Fibroblast of lung (primary cell): Measurements from ENCODE around the gene FBL. TPM values are rescaled to one million over a fixed set of nuclear protein-coding genes. Genes with fewer than 3 reads are reported as not detected.

Source experiments
- DNase-seq, 2 donors: peaks; one replicate each; pipeline versions ENCODE4 v3.0.0 to v3.0.0-alpha.2; 2010; ENCODE audit warnings: low read depth in 2 of 2
- H2AFZ ChIP-seq: 2 replicates; pipeline ENCODE4 v1.5.1; 2012; ENCODE audit warnings: low read length, control low read depth, inconsistent platforms
- H3K27ac ChIP-seq: 2 replicates; pipeline ENCODE4 v1.5.1; 2011; ENCODE audit warnings: low read length, control low read depth; ENCODE audit not compliant: insufficient read depth
- H3K27me3 ChIP-seq: 2 replicates; pipeline ENCODE4 v1.5.1; 2011; ENCODE audit warnings: mild to moderate bottlenecking, low read length; ENCODE audit not compliant: control insufficient read depth, insufficient read depth
- H3K36me3 ChIP-seq: 2 replicates; pipeline ENCODE4 v1.5.1; 2011; ENCODE audit warnings: low read length; ENCODE audit not compliant: control insufficient read depth, insufficient read depth
- H3K4me1 ChIP-seq: 2 replicates; pipeline ENCODE4 v1.5.1; 2011; ENCODE audit warnings: low read length; ENCODE audit not compliant: control insufficient read depth, insufficient read depth; ENCODE audit errors: extremely low read depth
- H3K4me2 ChIP-seq: 2 replicates; pipeline ENCODE4 v1.5.1; 2011; ENCODE audit warnings: low read length, control low read depth; ENCODE audit not compliant: insufficient read depth; ENCODE audit errors: extremely low read depth
- H3K4me3 ChIP-seq, 4 experiments: fragments of 200-600 bp in 1 of 4; sonication (generic) in 1 of 4; replicated peaks in 1 of 4; 2 replicates each; pipeline ENCODE4 v1.5.1; 2011 to 2016; ENCODE audit warnings: low read length in 4 of 4, low read depth in 3 of 4, mild to moderate bottlenecking in 3 of 4, control low read depth in 2 of 4, inconsistent platforms in 1 of 4, mixed read lengths in 1 of 4; ENCODE audit not compliant: insufficient read depth in 1 of 4; ENCODE audit errors: control extremely low read depth in 1 of 4
- H3K79me2 ChIP-seq: 2 replicates; pipeline ENCODE4 v1.5.1; 2012; ENCODE audit warnings: mild to moderate bottlenecking, low read length, inconsistent platforms; ENCODE audit not compliant: control insufficient read depth, insufficient read depth
- H3K9ac ChIP-seq: 2 replicates; pipeline ENCODE4 v1.5.1; 2011; ENCODE audit warnings: mild to moderate bottlenecking, low read length, control low read depth; ENCODE audit not compliant: insufficient read depth
- H3K9me3 ChIP-seq: 2 replicates; pipeline ENCODE4 v1.5.1; 2012; ENCODE audit warnings: low read depth, low read length; ENCODE audit not compliant: control insufficient read depth, insufficient read depth
- H4K20me1 ChIP-seq: 2 replicates; pipeline ENCODE4 v1.5.1; 2011; ENCODE audit warnings: low read length; ENCODE audit not compliant: control insufficient read depth, insufficient read depth; ENCODE audit errors: extremely low read depth
- EZH2 ChIP-seq: IDR thresholded peaks from 2 replicates; pipeline ENCODE4 v1.5.1; 2012; ENCODE audit warnings: low read length, control low read depth, mild to moderate bottlenecking; ENCODE audit errors: missing control alignments
- polyA plus RNA-seq, 2 donors: library from polyadenylated mRNA; depleted of rRNA in 1 of 2; stranded (reverse) in 1 of 2; unstranded in 1 of 2; fragments of >200 nt; gene quantifications; 2 replicates each; pipeline ENCODE4 v1.2.1, GENCODE V29; 2011 to 2012; ENCODE audit warnings: missing spikeins in 1 of 2
- total RNA-seq: library from RNA; depleted of rRNA; stranded (reverse); fragments of >200 nt; gene quantifications from 2 replicates; pipeline ENCODE4 v1.2.1, GENCODE V29; 2014
- TF ChIP-seq, protein P1 (sequence below), 2 donors: IDR thresholded peaks in 1 of 2; conservative IDR thresholded peaks in 1 of 2; 1 replicate in 1 of 2; 2 replicates in 1 of 2; pipeline ENCODE4 v1.5.1; 2011 to 2012; ENCODE audit warnings: low read length in 2 of 2, control low read depth in 1 of 2, inconsistent platforms in 1 of 2, low read depth in 1 of 2, mild to moderate bottlenecking in 1 of 2

The FBL gene
- total and polyA plus RNA-seq, 2 donors (not counting 1 experiment from before 2014, with no cell fraction given): 127 to 177 TPM

DNA sequence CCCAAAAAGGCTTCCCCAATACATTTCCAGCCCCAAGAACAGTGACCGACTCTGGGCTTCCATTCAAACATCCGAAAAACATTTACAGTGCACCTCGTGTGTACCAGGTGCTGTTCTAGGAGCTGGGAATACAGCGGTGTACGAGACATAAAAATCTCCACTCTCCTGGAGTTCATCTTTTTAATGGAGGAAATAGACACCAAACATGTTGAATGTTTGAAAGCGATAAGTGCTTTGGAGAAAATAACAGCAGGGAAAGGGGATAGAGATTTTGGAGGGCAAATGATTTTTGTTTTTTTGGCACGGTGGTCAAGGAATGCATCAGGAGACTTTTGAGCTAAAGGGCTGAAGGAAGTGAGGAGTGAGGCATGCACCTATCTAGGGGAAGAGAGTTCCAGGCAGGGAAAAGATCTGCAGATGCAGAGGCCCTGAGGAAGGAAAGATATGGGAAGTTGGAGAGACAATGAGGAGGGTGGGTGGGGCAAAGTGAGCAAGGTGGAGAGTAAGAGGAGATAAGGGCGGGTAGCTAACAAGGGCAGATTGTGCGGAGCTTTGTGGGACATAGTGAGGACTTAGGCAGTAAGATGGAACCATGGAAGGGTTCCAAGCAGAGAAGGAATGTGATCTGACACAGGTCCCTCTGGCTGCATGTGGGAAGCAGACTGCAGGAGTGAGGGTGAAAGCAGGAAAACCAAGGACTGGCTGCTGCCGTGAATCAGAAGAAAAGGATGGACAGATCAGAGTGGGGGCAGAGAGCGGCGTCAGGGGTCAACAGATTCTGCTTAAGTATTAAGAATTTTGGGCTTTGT is 703 bp upstream of the FBL start:
- Histone ChIP-seq H2AFZ (peak overlapping the region; percentile 89), H3K27me3 (no peaks in the 10 kb centered on the region), H3K36me3 (no peaks in the 10 kb centered on the region), H3K4me1 (peaks cover 9% of the 10 kb centered on the region), H3K4me2 (peak overlapping the region; percentile 94), H3K9ac (peak overlapping the region; percentile 26), H4K20me1 (no peaks in the 10 kb centered on the region), H3K79me2 (peaks cover 37% of the 10 kb centered on the region), H3K4me3 (peak overlapping the region; percentile 32 to 69 (median 50)), H3K9me3 (no peaks in the 10 kb centered on the region), H3K27ac (peak overlapping the region; percentile 61)
- DNase-seq: no peak
- TF ChIP-seq, protein P1, sequence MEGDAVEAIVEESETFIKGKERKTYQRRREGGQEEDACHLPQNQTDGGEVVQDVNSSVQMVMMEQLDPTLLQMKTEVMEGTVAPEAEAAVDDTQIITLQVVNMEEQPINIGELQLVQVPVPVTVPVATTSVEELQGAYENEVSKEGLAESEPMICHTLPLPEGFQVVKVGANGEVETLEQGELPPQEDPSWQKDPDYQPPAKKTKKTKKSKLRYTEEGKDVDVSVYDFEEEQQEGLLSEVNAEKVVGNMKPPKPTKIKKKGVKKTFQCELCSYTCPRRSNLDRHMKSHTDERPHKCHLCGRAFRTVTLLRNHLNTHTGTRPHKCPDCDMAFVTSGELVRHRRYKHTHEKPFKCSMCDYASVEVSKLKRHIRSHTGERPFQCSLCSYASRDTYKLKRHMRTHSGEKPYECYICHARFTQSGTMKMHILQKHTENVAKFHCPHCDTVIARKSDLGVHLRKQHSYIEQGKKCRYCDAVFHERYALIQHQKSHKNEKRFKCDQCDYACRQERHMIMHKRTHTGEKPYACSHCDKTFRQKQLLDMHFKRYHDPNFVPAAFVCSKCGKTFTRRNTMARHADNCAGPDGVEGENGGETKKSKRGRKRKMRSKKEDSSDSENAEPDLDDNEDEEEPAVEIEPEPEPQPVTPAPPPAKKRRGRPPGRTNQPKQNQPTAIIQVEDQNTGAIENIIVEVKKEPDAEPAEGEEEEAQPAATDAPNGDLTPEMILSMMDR (conservative IDR thresholded peaks at IDR 0.05 in 1 of 2, IDR thresholded peaks at IDR 0.05 in 1 of 2; ENCODE audit: low read depth in 1 of 2, low read length in 2 of 2): no peak
- TF ChIP-seq EZH2: no peak

DNA sequence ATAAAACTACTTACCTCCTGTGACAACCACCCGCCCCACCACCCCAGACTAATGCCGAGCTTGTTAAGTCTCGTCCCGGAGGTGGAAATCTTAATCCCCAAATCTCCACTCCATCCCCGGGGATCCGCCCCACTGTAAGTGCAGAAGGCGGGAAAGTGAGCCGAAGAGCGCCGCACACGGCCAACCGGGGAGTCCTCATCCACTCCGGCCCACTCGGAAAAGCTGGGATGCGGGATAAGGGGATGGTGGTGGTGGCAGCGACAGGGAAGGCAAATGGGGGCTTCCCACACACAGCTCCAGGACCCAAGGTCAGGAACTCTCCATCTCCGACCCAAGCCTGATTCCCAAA is 621 bp downstream of the FBL start:
- no peak for TF ChIP-seq EZH2
- TF ChIP-seq, protein P1 (conservative IDR thresholded peaks at IDR 0.05 in 1 of 2, IDR thresholded peaks at IDR 0.05 in 1 of 2; ENCODE audit: low read depth in 1 of 2, low read length in 2 of 2): peak in 1 of 2 donors; percentile 24
- DNase-seq: no peak
- Histone ChIP-seq H3K27me3 (no peaks in the 10 kb centered on the region), H3K4me1 (peaks cover 12% of the 10 kb centered on the region), H3K36me3 (no peaks in the 10 kb centered on the region), H3K27ac (peak overlapping the region; percentile 35), H3K4me3 (peak overlapping the region; percentile 57 to 90 (median 70)), H3K9me3 (no peaks in the 10 kb centered on the region), H2AFZ (no peak overlapping the region), H3K4me2 (peak overlapping the region; percentile 81), H3K9ac (peak overlapping the region; percentile 43), H4K20me1 (no peaks in the 10 kb centered on the region), H3K79me2 (peaks cover 50% of the 10 kb centered on the region)

DNA sequence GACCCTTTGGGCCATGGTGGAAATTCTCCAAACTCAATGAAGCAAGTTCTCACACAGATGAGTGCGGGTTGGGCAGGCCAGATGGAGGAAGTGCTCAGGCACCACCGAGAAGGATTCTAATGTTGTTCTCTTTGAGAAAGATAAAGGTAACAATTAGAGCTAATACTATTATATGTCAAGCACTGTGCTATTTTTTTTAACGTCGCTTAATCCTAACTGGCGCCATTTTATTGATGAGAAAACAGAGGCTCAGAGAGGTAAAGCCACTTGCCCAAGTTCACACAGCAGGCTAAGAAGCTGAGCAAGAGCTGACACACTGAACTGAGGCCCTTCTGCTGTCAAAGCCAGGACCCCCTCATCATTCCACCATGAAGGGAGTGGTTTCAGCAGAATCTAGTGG is 1.0 kb downstream of the FBL start:
- Histone ChIP-seq H3K27ac (no peak overlapping the region), H3K36me3 (no peaks in the 10 kb centered on the region), H3K79me2 (peaks cover 54% of the 10 kb centered on the region), H4K20me1 (no peaks in the 10 kb centered on the region), H3K4me2 (peak overlapping the region; percentile 81), H3K4me1 (peaks cover 12% of the 10 kb centered on the region), H3K4me3 (peak overlapping the region; percentile 57 to 90 (median 70)), H3K9me3 (no peaks in the 10 kb centered on the region), H3K27me3 (no peaks in the 10 kb centered on the region), H2AFZ (no peak overlapping the region), H3K9ac (no peak overlapping the region)
- TF ChIP-seq EZH2: no peak
- TF ChIP-seq, protein P1 (conservative IDR thresholded peaks at IDR 0.05 in 1 of 2, IDR thresholded peaks at IDR 0.05 in 1 of 2; ENCODE audit: low read depth in 1 of 2, low read length in 2 of 2): no peak
- DNase-seq: no peak
